ENCODE data around the gene TRMT10C.

TRMT10C gene

GRCh38 chr3:101561630-101562328 is at the start of gene TRMT10C:
TRMT10C (plus strand) TSS chr3:101561868; CDS start chr3:101564782, 2,914 bp downstream.
- Histone ChIP-seq H3K36me3 (ENCODE audit: insufficient read depth, low read length) (peaks cover 12% of the 10 kb centered on the region), H3K4me1 (ENCODE audit: insufficient read depth, low read length) (peaks cover 1% of the 10 kb centered on the region), H3K9ac (ENCODE audit: low read depth, low read length) (peak within 1 kb of the TSS; percentile 81)

GRCh38 chr3:101512396-101512645 is 49.3 kb upstream of the TRMT10C start:
- peak overlapping the region; percentile 77 for H3K9ac ChIP-seq (ENCODE audit: low read depth, low read length)
- no peaks in the 10 kb centered on the region for H3K36me3 ChIP-seq (ENCODE audit: insufficient read depth, low read length)
- no peaks in the 10 kb centered on the region for H3K9me3 ChIP-seq (ENCODE audit: control insufficient read depth, insufficient read depth, low read length)
- H3K4me1 ChIP-seq (ENCODE audit: insufficient read depth, low read length): peaks cover 16% of the 10 kb centered on the region

More at GRCh38 chr3:101561630-101562328, at the start of gene TRMT10C:
- no peaks in the 10 kb centered on the region for H3K9me3 ChIP-seq (ENCODE audit: control insufficient read depth, insufficient read depth, low read length)

- Histone ChIP-seq H3K9me3 (ENCODE audit: control insufficient read depth, insufficient read depth, low read length) (no peaks in the 10 kb centered on the region), H3K9ac (ENCODE audit: low read depth, low read length) (peak within 1 kb of the TSS; percentile 77), H3K4me1 (ENCODE audit: insufficient read depth, low read length) (peaks cover 16% of the 10 kb centered on the region), H3K36me3 (ENCODE audit: insufficient read depth, low read length) (no peaks in the 10 kb centered on the region)
These were observed 48.8 kb upstream of the TRMT10C start, which contains the start of gene SENP7 for GRCh38 chr3:101512646-101513418. SENP7 (minus strand) TSS chr3:101513212; CDS start chr3:101513130, 82 bp downstream.

GRCh38 chr3:101513419-101513986 is 48.2 kb upstream of the TRMT10C start:
- Histone ChIP-seq H3K9me3 (ENCODE audit: control insufficient read depth, insufficient read depth, low read length) (no peaks in the 10 kb centered on the region), H3K36me3 (ENCODE audit: insufficient read depth, low read length) (no peaks in the 10 kb centered on the region), H3K9ac (ENCODE audit: low read depth, low read length) (peak overlapping the region; percentile 77), H3K4me1 (ENCODE audit: insufficient read depth, low read length) (peaks cover 16% of the 10 kb centered on the region)

GRCh38 chr3:101518421-101518871 is 43.2 kb upstream of the TRMT10C start:
- H3K9ac ChIP-seq (ENCODE audit: low read depth, low read length): no peak overlapping the region
- H3K36me3 ChIP-seq (ENCODE audit: insufficient read depth, low read length): no peaks in the 10 kb centered on the region
- H3K4me1 ChIP-seq (ENCODE audit: insufficient read depth, low read length): peaks cover 4% of the 10 kb centered on the region
- no peaks in the 10 kb centered on the region for H3K9me3 ChIP-seq (ENCODE audit: control insufficient read depth, insufficient read depth, low read length)

- no peaks in the 10 kb centered on the region for H3K4me1 ChIP-seq (ENCODE audit: insufficient read depth, low read length)
- no peaks in the 10 kb centered on the region for H3K9me3 ChIP-seq (ENCODE audit: control insufficient read depth, insufficient read depth, low read length)
- no peak overlapping the region for H3K9ac ChIP-seq (ENCODE audit: low read depth, low read length)
- H3K36me3 ChIP-seq (ENCODE audit: insufficient read depth, low read length): no peaks in the 10 kb centered on the region
These were observed 41.8 kb upstream of the TRMT10C start for GRCh38 chr3:101519685-101520365.

GRCh38 chr3:101521211-101521701 is 40.4 kb upstream of the TRMT10C start:
- peaks cover 2% of the 10 kb centered on the region; the same call in 1 of the 2 replicates for H3K9me3 ChIP-seq (ENCODE audit: control insufficient read depth, insufficient read depth, low read length)
- no peak overlapping the region for H3K9ac ChIP-seq (ENCODE audit: low read depth, low read length)
- no peaks in the 10 kb centered on the region; the same call in 1 of the 2 replicates for H3K36me3 ChIP-seq (ENCODE audit: insufficient read depth, low read length)
- no peaks in the 10 kb centered on the region for H3K4me1 ChIP-seq (ENCODE audit: insufficient read depth, low read length)

- H3K9ac ChIP-seq (ENCODE audit: low read depth, low read length): no peak overlapping the region
- no peaks in the 10 kb centered on the region; the same call in 1 of the 2 replicates for H3K4me1 ChIP-seq (ENCODE audit: insufficient read depth, low read length)
- H3K9me3 ChIP-seq (ENCODE audit: control insufficient read depth, insufficient read depth, low read length): peaks cover 2% of the 10 kb centered on the region; the same call in 1 of the 2 replicates
- no peaks in the 10 kb centered on the region; the same call in 1 of the 2 replicates for H3K36me3 ChIP-seq (ENCODE audit: insufficient read depth, low read length)
These were observed 34.2 kb upstream of the TRMT10C start for GRCh38 chr3:101527441-101527840.

- Histone ChIP-seq H3K4me1 (ENCODE audit: insufficient read depth, low read length) (no peaks in the 10 kb centered on the region; the same call in 1 of the 2 replicates), H3K36me3 (ENCODE audit: insufficient read depth, low read length) (no peaks in the 10 kb centered on the region; the same call in 1 of the 2 replicates), H3K9me3 (ENCODE audit: control insufficient read depth, insufficient read depth, low read length) (peaks cover 2% of the 10 kb centered on the region; the same call in 1 of the 2 replicates), H3K9ac (ENCODE audit: low read depth, low read length) (no peak overlapping the region)
These were observed 33.8 kb upstream of the TRMT10C start for GRCh38 chr3:101527906-101528305.

- Histone ChIP-seq H3K9ac (ENCODE audit: low read depth, low read length) (no peak overlapping the region), H3K9me3 (ENCODE audit: control insufficient read depth, insufficient read depth, low read length) (peaks cover 1% of the 10 kb centered on the region; the same call in 1 of the 2 replicates), H3K36me3 (ENCODE audit: insufficient read depth, low read length) (no peaks in the 10 kb centered on the region; the same call in 1 of the 2 replicates), H3K4me1 (ENCODE audit: insufficient read depth, low read length) (no peaks in the 10 kb centered on the region; the same call in 1 of the 2 replicates)
These were observed 31.6 kb upstream of the TRMT10C start for GRCh38 chr3:101529816-101530685.

- Histone ChIP-seq H3K4me1 (ENCODE audit: insufficient read depth, low read length) (no peaks in the 10 kb centered on the region; the same call in 1 of the 2 replicates), H3K9ac (ENCODE audit: low read depth, low read length) (no peak overlapping the region), H3K9me3 (ENCODE audit: control insufficient read depth, insufficient read depth, low read length) (no peaks in the 10 kb centered on the region; the same call in 1 of the 2 replicates), H3K36me3 (ENCODE audit: insufficient read depth, low read length) (no peaks in the 10 kb centered on the region; the same call in 1 of the 2 replicates)
These were observed 31.0 kb upstream of the TRMT10C start for GRCh38 chr3:101530686-101531047.

GRCh38 chr3:101531473-101532086 is 30.1 kb upstream of the TRMT10C start:
- no peaks in the 10 kb centered on the region for H3K36me3 ChIP-seq (ENCODE audit: insufficient read depth, low read length)
- no peaks in the 10 kb centered on the region; the same call in 1 of the 2 replicates for H3K4me1 ChIP-seq (ENCODE audit: insufficient read depth, low read length)
- H3K9ac ChIP-seq (ENCODE audit: low read depth, low read length): no peak overlapping the region
- H3K9me3 ChIP-seq (ENCODE audit: control insufficient read depth, insufficient read depth, low read length): no peaks in the 10 kb centered on the region; the same call in 1 of the 2 replicates

Data from ES-I3 (cell line).